ENCODE measurements around the gene CCDC12. TPM values are rescaled to one million over a fixed set of nuclear protein-coding genes. Genes with fewer than 3 reads are reported as not detected.
A peak's percentile ranks its signal among the peaks of the same experiment; 100 is the strongest.

CCDC12 gene
- total RNA-seq, 1 experiment from 2014 or later: 52.7 TPM

DNA sequence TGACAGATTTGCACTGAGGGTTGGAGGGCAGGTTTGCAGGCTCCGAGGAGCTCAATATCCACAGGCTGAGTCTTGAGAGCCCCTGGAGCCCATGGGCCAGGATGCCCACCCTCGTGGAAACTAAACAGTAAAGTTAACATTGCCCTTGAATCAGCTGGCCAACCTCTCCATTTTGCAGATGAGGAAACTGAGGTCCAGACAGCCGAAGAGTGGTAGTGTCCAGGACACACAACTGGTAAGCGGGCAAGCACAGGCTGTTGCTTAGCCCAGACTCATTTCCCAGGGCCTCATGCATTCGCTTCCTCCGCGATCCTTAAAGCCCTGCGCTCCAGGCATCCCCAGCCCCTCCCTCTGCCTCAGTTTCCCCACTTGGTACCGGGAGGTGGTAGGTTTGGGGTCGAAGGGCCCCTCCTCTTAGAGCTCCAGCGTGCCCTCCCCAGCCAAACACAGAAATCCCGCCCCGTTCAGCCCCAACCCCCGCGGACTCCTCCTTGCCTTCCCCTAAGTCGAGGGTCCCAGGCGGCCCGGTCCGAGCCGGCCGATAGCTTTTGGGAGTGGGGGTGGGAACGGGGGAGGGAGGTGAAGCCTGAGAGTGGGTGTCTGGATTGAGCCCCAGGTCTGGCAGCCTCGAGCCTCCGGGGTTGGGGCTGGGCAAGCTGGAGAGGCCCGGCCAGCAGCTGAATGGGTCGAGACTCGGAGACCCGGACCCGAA lies 95.5 kb downstream of the CCDC12 start:
- H3K4me3 Mint-ChIP-seq (ENCODE audit: unreplicated experiment): peak overlapping the region; percentile 85
- POLR2A ChIA-PET: interaction anchor here (0.5 kb wide), 1 partner anchor 96 kb away, joined by 3 read pairs; no protein-coding TSS in a partner anchor
- peaks cover 10% of the 10 kb centered on the region for H3K4me1 Mint-ChIP-seq (ENCODE audit: low read depth, unreplicated experiment)
- intact Hi-C loops (cut with micrococcal nuclease; ENCODE audit: unreplicated experiment): no loop called here
- H3K27ac Mint-ChIP-seq (ENCODE audit: unreplicated experiment): no peak overlapping the region
- H3K9me3 Mint-ChIP-seq (ENCODE audit: unreplicated experiment): no peaks in the 10 kb centered on the region
- H3K36me3 Mint-ChIP-seq (ENCODE audit: insufficient read depth, unreplicated experiment): no peaks in the 10 kb centered on the region
- BruUV-seq (replicated peaks): no TSS peak
- TF ChIP-seq, protein P1, sequence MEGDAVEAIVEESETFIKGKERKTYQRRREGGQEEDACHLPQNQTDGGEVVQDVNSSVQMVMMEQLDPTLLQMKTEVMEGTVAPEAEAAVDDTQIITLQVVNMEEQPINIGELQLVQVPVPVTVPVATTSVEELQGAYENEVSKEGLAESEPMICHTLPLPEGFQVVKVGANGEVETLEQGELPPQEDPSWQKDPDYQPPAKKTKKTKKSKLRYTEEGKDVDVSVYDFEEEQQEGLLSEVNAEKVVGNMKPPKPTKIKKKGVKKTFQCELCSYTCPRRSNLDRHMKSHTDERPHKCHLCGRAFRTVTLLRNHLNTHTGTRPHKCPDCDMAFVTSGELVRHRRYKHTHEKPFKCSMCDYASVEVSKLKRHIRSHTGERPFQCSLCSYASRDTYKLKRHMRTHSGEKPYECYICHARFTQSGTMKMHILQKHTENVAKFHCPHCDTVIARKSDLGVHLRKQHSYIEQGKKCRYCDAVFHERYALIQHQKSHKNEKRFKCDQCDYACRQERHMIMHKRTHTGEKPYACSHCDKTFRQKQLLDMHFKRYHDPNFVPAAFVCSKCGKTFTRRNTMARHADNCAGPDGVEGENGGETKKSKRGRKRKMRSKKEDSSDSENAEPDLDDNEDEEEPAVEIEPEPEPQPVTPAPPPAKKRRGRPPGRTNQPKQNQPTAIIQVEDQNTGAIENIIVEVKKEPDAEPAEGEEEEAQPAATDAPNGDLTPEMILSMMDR (IDR thresholded peaks at IDR 0.05; ENCODE audit: insufficient read depth in 1 of 2, low read depth in 1 of 2, low read length in 1 of 2, severe bottlenecking in 1 of 2, unreplicated experiment in 1 of 2): no peak
- DNase-seq: no peak
- peaks cover 53% of the 10 kb centered on the region for H3K4me1 ChIP-seq
- H3K27me3 ChIP-seq (replicated peaks; ENCODE audit: control insufficient read depth, insufficient read depth, low read length): no peaks in the 10 kb centered on the region
- CTCF ChIA-PET: no interaction called here
- H3K4me3 ChIP-seq (ENCODE audit: low read depth, low read length): peak overlapping the region; percentile 58
- no peaks in the 10 kb centered on the region for H3K9me3 ChIP-seq
- H3K36me3 ChIP-seq (ENCODE audit: control insufficient read depth, insufficient read depth, low read length): no peaks in the 10 kb centered on the region
- H3K27me3 Mint-ChIP-seq (ENCODE audit: insufficient read depth, unreplicated experiment): peaks cover 9% of the 10 kb centered on the region

DNA sequence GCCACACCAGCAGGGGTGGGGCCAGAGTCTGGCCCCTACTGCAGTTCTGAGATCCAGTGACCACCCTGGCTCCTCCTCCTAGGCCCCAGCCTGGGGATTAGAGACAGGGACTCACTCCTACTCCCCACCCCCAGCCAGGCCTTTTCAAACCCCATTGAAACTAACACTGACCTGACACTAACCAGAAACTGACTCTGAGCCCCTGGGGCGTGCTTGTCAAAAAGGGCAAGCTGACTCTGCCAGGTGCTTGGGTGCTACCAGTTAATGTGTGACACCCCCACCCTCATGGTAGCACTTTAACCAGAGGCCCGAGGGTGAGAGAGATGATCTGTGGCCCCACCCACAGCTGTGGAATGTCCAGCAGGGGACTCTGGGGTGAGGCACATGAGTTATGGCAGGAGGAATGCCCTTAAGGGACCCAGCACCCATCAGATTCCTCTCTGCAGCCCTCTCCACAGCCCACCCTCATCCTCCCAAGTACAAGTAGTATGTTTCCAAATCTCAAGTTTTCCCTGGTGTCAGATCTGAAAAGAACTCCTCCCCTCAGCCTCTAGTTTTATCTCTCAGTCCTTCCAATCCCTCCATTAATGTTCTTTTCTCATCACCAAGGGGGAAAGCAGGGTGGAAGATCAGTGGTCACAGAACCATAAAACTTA lies 97.6 kb downstream of the CCDC12 start:
- CTCF ChIA-PET: no interaction called here
- TF ChIP-seq, protein P1 (IDR thresholded peaks at IDR 0.05; ENCODE audit: insufficient read depth in 1 of 2, low read depth in 1 of 2, low read length in 1 of 2, severe bottlenecking in 1 of 2, unreplicated experiment in 1 of 2): no peak
- no peaks in the 10 kb centered on the region for H3K9me3 ChIP-seq
- H3K36me3 Mint-ChIP-seq (ENCODE audit: insufficient read depth, unreplicated experiment): peaks cover 4% of the 10 kb centered on the region
- H3K27me3 Mint-ChIP-seq (ENCODE audit: insufficient read depth, unreplicated experiment): peaks cover 5% of the 10 kb centered on the region
- H3K4me1 ChIP-seq: peaks cover 56% of the 10 kb centered on the region
- POLR2A ChIA-PET: interaction anchor here (0.7 kb wide), 1 partner anchor 1190 kb away, joined by 5 read pairs; the partner anchor contains the start of gene SACM1L
- H3K27ac Mint-ChIP-seq (ENCODE audit: unreplicated experiment): peak overlapping the region; percentile 60
- H3K4me3 ChIP-seq (ENCODE audit: low read depth, low read length): no peak overlapping the region
- H3K36me3 ChIP-seq (ENCODE audit: control insufficient read depth, insufficient read depth, low read length): no peaks in the 10 kb centered on the region
- no peaks in the 10 kb centered on the region for H3K27me3 ChIP-seq (replicated peaks; ENCODE audit: control insufficient read depth, insufficient read depth, low read length)
- DNase-seq: peak; percentile 86 to 95
- no peak overlapping the region for H3K4me3 Mint-ChIP-seq (ENCODE audit: unreplicated experiment)
- H3K9me3 Mint-ChIP-seq (ENCODE audit: unreplicated experiment): no peaks in the 10 kb centered on the region
- peaks cover 10% of the 10 kb centered on the region for H3K4me1 Mint-ChIP-seq (ENCODE audit: low read depth, unreplicated experiment)
- intact Hi-C loops (cut with micrococcal nuclease; ENCODE audit: unreplicated experiment): loop anchor here (2.0 kb wide), 2 partner anchors 14 kb away; no protein-coding TSS in a partner anchor
- BruUV-seq (replicated peaks): TSS peak; percentile 63

DNA sequence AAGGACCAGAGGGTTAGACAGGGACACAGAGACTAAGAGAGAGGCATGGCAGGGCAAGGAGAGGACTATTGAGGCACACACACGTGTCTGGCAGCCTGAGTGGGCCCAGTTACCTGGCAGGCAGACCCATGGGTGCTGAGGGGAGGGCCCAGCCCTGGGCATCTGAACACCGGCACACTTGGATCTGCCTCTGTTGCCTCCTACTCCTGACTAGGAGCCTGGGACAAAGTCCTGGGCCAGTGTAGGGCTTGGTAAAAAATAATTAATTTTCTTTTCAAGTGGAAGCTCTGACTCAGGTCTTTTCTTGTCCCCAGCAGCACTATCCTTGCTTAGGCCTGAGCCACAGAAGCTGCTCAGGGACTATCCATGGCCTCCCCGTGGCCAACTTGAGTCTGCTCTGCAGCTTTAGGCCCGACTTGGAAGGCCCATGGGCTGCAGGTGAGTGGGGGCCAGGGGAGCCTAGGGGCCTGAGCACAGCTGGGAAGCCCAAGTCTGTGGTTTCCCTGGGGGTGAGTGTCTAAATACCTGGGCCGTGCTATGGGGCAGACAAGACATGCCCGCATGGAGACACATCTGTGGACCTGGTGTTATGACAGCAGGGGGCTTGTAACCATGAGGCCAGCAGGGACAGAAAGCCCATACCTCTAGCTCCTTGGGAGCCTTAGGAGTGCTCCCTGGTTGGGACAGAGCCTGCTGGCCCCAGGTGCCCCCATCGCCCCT lies 99.0 kb downstream of the CCDC12 start, which contains the start of gene PTH1R:
TSS of gene PTH1R (plus strand) at position 316 of the 720 bp plus-strand sequence. CDS start 5,839 bp downstream, outside the sequence.
- H3K4me1 ChIP-seq: peaks cover 52% of the 10 kb centered on the region
- TF ChIP-seq, protein P1 (IDR thresholded peaks at IDR 0.05; ENCODE audit: insufficient read depth in 1 of 2, low read depth in 1 of 2, low read length in 1 of 2, severe bottlenecking in 1 of 2, unreplicated experiment in 1 of 2): no peak
- intact Hi-C loops (cut with micrococcal nuclease; ENCODE audit: unreplicated experiment): loop anchor here (2.0 kb wide), 2 partner anchors 13 to 15 kb away; no protein-coding TSS in a partner anchor
- ChIA-PET CTCF (interaction anchor here (0.5 kb wide), 1 partner anchor 22 kb away, joined by 3 read pairs; no protein-coding TSS in a partner anchor), POLR2A (no interaction called here)
- no peak within 1 kb of the TSS for H3K4me3 ChIP-seq (ENCODE audit: low read depth, low read length)
- no peaks in the 10 kb centered on the region for H3K36me3 ChIP-seq (ENCODE audit: control insufficient read depth, insufficient read depth, low read length)
- Mint-ChIP-seq H3K36me3 (ENCODE audit: insufficient read depth, unreplicated experiment) (peaks cover 6% of the 10 kb centered on the region), H3K27me3 (ENCODE audit: insufficient read depth, unreplicated experiment) (peaks cover 3% of the 10 kb centered on the region), H3K9me3 (ENCODE audit: unreplicated experiment) (no peaks in the 10 kb centered on the region), H3K4me3 (ENCODE audit: unreplicated experiment) (no peak within 1 kb of the TSS), H3K27ac (ENCODE audit: unreplicated experiment) (peak within 1 kb of the TSS; percentile 60), H3K4me1 (ENCODE audit: low read depth, unreplicated experiment) (peaks cover 10% of the 10 kb centered on the region)
- BruUV-seq (replicated peaks): no TSS peak
- no peak for DNase-seq
- no peaks in the 10 kb centered on the region for H3K9me3 ChIP-seq
- H3K27me3 ChIP-seq (replicated peaks; ENCODE audit: control insufficient read depth, insufficient read depth, low read length): no peaks in the 10 kb centered on the region
